ENCODE data around the gene SEC23A. TPM values are rescaled to one million over a fixed set of nuclear protein-coding genes. Genes with fewer than 3 reads are reported as not detected.
"Not testable (repeated sequence)": the region's sequence is repeated elsewhere in the genome, so short reads cannot be mapped to it uniquely, and the experiment has no call there.

SEC23A gene
- total RNA-seq: 56.7 TPM
- long read RNA-seq, full-length matches to known transcripts: 58 of 88 reads
- long read RNA-seq, partial matches to known transcripts: 18 of 88 reads
- long read RNA-seq, other reads (novel, unspliced or antisense): 12 of 88 reads

DNA sequence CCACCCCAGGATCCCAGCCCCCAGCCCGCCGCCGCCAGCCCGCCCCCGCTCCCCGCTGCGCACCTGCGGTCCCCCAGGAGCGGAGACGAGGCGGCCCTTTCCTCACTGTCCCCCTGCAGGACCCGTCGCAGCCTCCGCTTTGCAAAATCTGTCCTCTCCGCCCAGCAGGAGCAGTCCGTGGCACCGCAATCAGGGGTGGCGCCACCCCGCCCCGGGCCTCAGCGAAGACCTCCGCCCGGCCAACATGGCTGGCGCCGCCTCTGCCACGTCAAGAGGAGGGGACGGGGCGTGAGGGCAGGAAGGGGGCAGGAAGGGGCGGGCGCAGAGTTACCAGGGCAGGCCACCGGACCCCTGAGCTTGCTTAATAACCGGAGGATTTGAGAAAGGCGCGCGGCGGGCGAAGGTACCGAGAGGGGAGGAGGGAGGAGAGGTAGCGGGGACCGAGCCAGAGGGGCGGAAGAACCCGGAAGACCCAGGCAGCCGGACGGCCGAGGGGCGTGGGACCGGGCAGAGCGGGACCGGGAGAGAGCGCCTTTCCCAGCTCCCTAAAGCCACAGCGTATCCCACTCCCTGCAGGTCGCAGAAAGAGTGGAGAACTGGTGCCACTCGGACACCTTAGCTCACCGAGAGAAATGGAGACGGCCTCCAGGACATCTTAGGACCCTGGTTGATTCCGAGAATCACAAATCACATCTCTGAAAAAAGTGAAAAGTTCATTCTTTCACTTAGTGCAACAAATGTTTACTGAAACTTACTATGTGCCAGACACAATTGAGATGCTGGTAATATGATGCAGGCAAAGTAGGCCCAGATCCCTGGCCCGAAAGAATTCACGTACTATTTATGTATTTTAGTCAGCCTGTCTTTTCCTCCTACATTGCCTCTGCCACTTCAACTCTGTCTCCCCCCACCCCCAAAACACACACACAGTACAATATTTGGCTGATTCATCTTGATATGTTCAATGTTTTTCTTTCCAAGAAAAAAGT is at the start of gene SEC23A:
Gene SEC23A (minus strand): TSS at position 267 of the 989 bp plus-strand sequence. CDS start 7,117 bp downstream, outside the sequence.
- H3K4me1 ChIP-seq: peaks cover 44% of the 10 kb centered on the region
- ATAC-seq (peak; percentile 99), DNase-seq (peak; percentile 95)
- H3K9me3 ChIP-seq: no peaks in the 10 kb centered on the region
- intact Hi-C loops (cut with DNase I): no loop called here
- no peaks in the 10 kb centered on the region for H3K27me3 ChIP-seq (ENCODE audit: low read depth)
- TF ChIP-seq, protein P1, sequence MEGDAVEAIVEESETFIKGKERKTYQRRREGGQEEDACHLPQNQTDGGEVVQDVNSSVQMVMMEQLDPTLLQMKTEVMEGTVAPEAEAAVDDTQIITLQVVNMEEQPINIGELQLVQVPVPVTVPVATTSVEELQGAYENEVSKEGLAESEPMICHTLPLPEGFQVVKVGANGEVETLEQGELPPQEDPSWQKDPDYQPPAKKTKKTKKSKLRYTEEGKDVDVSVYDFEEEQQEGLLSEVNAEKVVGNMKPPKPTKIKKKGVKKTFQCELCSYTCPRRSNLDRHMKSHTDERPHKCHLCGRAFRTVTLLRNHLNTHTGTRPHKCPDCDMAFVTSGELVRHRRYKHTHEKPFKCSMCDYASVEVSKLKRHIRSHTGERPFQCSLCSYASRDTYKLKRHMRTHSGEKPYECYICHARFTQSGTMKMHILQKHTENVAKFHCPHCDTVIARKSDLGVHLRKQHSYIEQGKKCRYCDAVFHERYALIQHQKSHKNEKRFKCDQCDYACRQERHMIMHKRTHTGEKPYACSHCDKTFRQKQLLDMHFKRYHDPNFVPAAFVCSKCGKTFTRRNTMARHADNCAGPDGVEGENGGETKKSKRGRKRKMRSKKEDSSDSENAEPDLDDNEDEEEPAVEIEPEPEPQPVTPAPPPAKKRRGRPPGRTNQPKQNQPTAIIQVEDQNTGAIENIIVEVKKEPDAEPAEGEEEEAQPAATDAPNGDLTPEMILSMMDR (IDR thresholded peaks at IDR 0.05): no peak
- peak within 1 kb of the TSS; percentile 98 for H3K27ac ChIP-seq
- H3K4me3 ChIP-seq: peak within 1 kb of the TSS; percentile 93
- no peaks in the 10 kb centered on the region for H3K36me3 ChIP-seq

DNA sequence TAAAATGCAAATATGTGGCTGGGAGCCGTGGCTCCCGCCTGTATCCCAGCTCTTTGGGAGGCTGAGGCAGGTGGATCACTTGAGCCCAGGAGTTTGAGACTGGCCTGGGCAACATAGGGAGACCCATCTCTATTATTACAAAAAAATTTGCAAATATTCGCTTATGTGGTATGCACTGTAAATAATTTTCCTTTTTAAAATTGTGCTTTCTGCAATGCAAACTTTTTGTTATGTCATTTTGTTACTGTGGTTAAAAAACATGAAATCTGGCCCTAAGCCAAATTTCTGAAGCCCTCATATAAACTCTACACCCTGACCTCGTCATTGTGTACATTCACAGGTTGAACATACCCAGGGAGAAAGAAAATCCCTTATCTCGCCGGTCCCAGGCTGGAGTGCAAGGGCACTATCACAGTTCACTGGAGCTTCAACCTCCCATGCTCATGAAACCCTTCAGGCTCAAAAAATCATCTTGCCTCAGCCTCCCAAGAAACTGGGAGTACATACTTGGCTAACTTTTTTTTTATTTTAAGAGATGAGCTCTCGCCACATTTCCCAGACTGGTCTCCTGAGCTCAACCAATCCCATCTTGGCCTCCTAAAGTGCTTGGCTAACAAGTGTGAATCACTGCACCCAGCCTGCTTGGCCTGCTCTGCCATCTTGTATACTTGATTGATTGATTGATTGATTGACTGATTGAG is 42.4 kb upstream of the SEC23A start:
- no peaks in the 10 kb centered on the region for H3K4me1 ChIP-seq
- no peak overlapping the region for H3K27ac ChIP-seq
- intact Hi-C loops (cut with DNase I): no loop called here
- no peaks in the 10 kb centered on the region for H3K9me3 ChIP-seq
- H3K27me3 ChIP-seq (ENCODE audit: low read depth): no peaks in the 10 kb centered on the region
- no peak for DNase-seq
- TF ChIP-seq, protein P1 (IDR thresholded peaks at IDR 0.05): no peak
- H3K4me3 ChIP-seq: no peak overlapping the region
- no peak for ATAC-seq
- peaks cover 48% of the 10 kb centered on the region for H3K36me3 ChIP-seq

DNA sequence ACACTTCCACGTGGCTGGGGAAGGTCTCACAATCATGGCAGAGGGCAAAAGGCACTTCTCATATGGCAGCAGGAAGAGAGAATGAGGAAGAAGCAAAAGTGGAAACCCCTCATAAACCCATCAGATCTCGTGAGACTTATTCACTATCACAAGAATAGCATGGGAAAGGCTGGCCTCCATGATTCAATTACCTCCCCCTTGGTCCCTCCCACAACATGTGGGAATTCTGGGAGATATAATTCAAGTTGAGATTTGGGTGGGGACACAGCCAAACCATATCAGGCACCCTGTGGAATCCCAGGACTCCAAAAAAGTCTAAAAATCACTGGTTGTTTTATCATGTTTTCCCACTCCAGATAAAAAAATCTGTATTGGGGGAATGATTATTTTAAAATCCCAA is 40.2 kb upstream of the SEC23A start:
- H3K9me3 ChIP-seq; H3K4me1 ChIP-seq; ATAC-seq; H3K27ac ChIP-seq; H3K4me3 ChIP-seq; intact Hi-C loops (cut with DNase I); DNase-seq; H3K27me3 ChIP-seq (ENCODE audit: low read depth): not testable (repeated sequence)
- H3K36me3 ChIP-seq: peaks cover 38% of the 10 kb centered on the region

DNA sequence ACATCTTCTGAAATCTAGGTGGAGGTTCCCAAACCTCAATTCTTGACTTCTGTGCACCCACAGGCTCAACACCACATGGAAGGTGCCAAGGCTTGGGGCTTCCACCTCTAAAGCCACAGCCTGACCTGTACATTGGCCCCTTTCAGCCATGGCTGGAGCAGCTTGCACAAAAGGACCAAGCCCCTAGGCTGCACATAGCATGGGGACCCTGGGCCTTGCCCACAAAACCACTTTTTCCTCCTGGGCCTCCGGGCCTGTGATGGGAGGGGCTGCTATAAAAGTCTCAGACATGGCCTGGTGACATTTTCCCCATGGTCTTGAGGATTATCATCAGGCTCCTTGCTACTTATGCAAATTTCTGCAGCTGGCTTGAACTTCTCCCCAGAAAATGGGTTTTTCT is 38.6 kb upstream of the SEC23A start:
- H3K9me3 ChIP-seq; H3K4me3 ChIP-seq; intact Hi-C loops (cut with DNase I); ATAC-seq; H3K4me1 ChIP-seq; DNase-seq; H3K27ac ChIP-seq; H3K27me3 ChIP-seq (ENCODE audit: low read depth): not testable (repeated sequence)
- peaks cover 43% of the 10 kb centered on the region for H3K36me3 ChIP-seq

DNA sequence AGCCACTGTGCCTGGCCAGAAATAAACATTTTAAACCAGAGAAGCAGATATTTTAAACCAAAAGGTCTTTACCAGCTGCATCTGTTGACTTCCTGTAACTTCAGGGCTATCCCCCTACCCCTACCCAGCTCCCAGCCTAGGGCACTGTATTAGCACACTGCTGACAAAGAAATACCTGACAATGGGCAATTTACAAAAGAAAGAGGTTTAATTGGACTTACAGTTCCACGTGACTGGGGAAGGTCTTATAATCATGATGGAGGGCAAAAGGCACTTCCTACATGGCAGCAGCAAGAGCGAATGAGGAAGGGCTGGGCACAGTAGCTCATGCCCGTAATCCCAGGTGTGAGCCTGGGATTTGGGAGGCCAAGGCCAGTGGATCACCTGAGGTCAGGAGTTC is 37.1 kb upstream of the SEC23A start:
- ATAC-seq (no peak), DNase-seq (no peak)
- H3K36me3 ChIP-seq: peaks cover 53% of the 10 kb centered on the region
- H3K4me1 ChIP-seq: no peaks in the 10 kb centered on the region
- TF ChIP-seq, protein P1 (IDR thresholded peaks at IDR 0.05): no peak
- H3K27me3 ChIP-seq (ENCODE audit: low read depth): no peaks in the 10 kb centered on the region
- H3K27ac ChIP-seq: no peak overlapping the region
- no peak overlapping the region for H3K4me3 ChIP-seq
- intact Hi-C loops (cut with DNase I): no loop called here
- no peaks in the 10 kb centered on the region for H3K9me3 ChIP-seq

DNA sequence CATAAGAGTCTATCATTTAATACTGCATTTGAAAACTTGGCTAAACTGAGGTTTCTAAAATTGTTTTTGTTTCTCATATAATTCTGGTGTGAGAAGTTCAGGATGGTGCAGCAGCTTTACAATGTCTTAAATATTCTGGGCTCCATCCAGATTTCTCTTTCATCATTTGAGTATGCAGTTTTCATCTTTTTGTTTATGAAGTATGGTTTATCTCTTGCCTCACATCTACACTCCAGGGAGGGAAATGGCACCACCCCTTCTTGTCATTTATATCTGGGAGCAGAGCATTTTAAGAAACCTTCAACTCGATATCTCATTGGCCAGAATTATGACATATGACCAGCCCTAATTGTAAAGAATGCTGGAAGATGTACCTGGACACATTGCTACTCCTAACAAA is 35.4 kb upstream of the SEC23A start:
- H3K4me3 ChIP-seq: no peak overlapping the region
- H3K9me3 ChIP-seq: no peaks in the 10 kb centered on the region
- TF ChIP-seq, protein P1 (IDR thresholded peaks at IDR 0.05): no peak
- no peaks in the 10 kb centered on the region for H3K27me3 ChIP-seq (ENCODE audit: low read depth)
- peaks cover 68% of the 10 kb centered on the region for H3K36me3 ChIP-seq
- no peaks in the 10 kb centered on the region for H3K4me1 ChIP-seq
- no peak for ATAC-seq
- DNase-seq: no peak
- intact Hi-C loops (cut with DNase I): no loop called here
- H3K27ac ChIP-seq: no peak overlapping the region

DNA sequence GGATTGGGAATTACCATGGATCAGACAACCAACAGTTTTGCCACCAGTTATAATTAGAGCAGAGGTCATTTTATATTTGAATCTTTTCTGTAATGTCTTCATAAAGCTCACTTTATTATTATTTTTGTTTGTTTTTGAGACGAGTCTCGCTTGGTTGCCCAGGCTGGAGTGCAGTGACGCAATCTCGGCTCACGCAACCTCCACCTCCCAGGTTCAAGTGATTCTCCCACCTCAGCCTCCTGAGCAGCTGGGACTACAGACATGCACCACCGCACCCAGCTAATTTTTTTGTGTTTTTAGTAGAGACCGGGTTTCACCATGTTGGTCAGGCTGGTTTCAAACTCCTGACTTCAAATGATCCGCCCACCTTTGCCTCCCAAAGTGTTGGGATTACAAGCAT is 34.8 kb upstream of the SEC23A start:
- H3K27ac ChIP-seq; H3K4me3 ChIP-seq; DNase-seq; ATAC-seq; intact Hi-C loops (cut with DNase I); H3K4me1 ChIP-seq; H3K9me3 ChIP-seq; H3K27me3 ChIP-seq (ENCODE audit: low read depth): not testable (repeated sequence)
- H3K36me3 ChIP-seq: peaks cover 73% of the 10 kb centered on the region
